HepG2 (cell line): ENCODE measurements around the gene TLNRD1. TPM values are rescaled to one million over a fixed set of nuclear protein-coding genes. Genes with fewer than 3 reads are reported as not detected.

Experiments
- ATAC-seq: fragments of 200-7000 bp; cut with Tn5 transposase; 3 replicates; pipeline ENCODE4 v1.9.1; 2020; ENCODE audit warnings: mild to moderate bottlenecking, moderate library complexity
- BruUV-seq: library from RNA; stranded (reverse); fragments of 400-500 nt; replicated peaks from 2 replicates; lab custom pipeline; 2021; lab: Mats Ljungman, UMichigan
- CTCF ChIA-PET: fragments of 300-600 bp; formaldehyde crosslinking; extraction: SDS; loops from one replicate; lab custom pipeline; 2021; ENCODE audit warnings: low total read pairs, inconsistent platforms, low intra/inter-chr PET ratio; lab: Yijun Ruan, JAX
- POLR2A ChIA-PET: fragments of 350-600 bp; sonication (Branson Sonifier 250); formaldehyde crosslinking; loops from one replicate; lab custom pipeline; 2020; ENCODE audit warnings: antibody characterized with exemption, inconsistent platforms; lab: Yijun Ruan, JAX
- DNase-seq: peaks from one replicate; pipeline ENCODE4 v3.0.0-alpha.2; 2015; ENCODE audit warnings: low spot score
- FAIRE-seq: peaks from 3 replicates; lab custom pipeline; 2011; peaks lifted over from hg19 to GRCh38; lab: Jason Lieb, UNC
- H2AFZ ChIP-seq: one replicate; pipeline ENCODE4 v1.6.1; 2011; ENCODE audit warnings: low read length, inconsistent platforms
- H3K27ac ChIP-seq: fragments of 300-600 bp; 3 replicates; pipeline ENCODE4 v1.8.0; 2011; ENCODE audit warnings: mixed run types, mild to moderate bottlenecking, mixed read lengths, low read length, inconsistent platforms; ENCODE audit not compliant: insufficient read depth; ENCODE audit errors: extremely low read length
- H3K27me3 ChIP-seq, 2 experiments: fragments of 200-600 bp in 1 of 2; 2 replicates in 1 of 2; 3 replicates in 1 of 2; pipeline versions ENCODE4 v1.6.0 to v1.8.0; 2011; ENCODE audit warnings: low read length in 2 of 2, mild to moderate bottlenecking in 2 of 2, moderate library complexity in 2 of 2, inconsistent platforms in 1 of 2; ENCODE audit not compliant: insufficient read depth in 2 of 2, control insufficient read depth in 1 of 2
- H3K36me3 ChIP-seq, 2 experiments: fragments of 200-600 bp in 1 of 2; replicated peaks in 1 of 2; 2 replicates in 1 of 2; 3 replicates in 1 of 2; pipeline versions ENCODE4 v1.5.1 to v1.8.0; 2011; ENCODE audit warnings: low read length in 2 of 2, inconsistent platforms in 1 of 2; ENCODE audit not compliant: insufficient read depth in 2 of 2, control insufficient read depth in 1 of 2
- H3K4me1 ChIP-seq: 2 replicates; pipeline ENCODE4 v1.5.1; 2012; ENCODE audit warnings: low read length, inconsistent platforms; ENCODE audit not compliant: insufficient read depth
- H3K4me2 ChIP-seq: 2 replicates; pipeline ENCODE4 v1.6.0; 2011; ENCODE audit warnings: low read depth, low read length, inconsistent platforms
- H3K4me3 ChIP-seq, 3 experiments: fragments of 200-600 bp in 1 of 3; sonication (generic), shearing (Covaris generic) in 1 of 3; replicated peaks in 1 of 3; 2 replicates each; pipeline ENCODE4 v1.5.1; 2011 to 2016; ENCODE audit warnings: low read length in 3 of 3, inconsistent platforms in 2 of 3, low read depth in 2 of 3, mild to moderate bottlenecking in 2 of 3, control low read depth in 1 of 3, mixed read lengths in 1 of 3; ENCODE audit not compliant: insufficient read depth in 1 of 3
- H3K79me2 ChIP-seq: one replicate; pipeline ENCODE4 v1.6.1; 2011; ENCODE audit warnings: low read length, inconsistent platforms; ENCODE audit not compliant: insufficient read depth
- H3K9ac ChIP-seq: 2 replicates; pipeline ENCODE4 v1.6.0; 2011; ENCODE audit warnings: mild to moderate bottlenecking, low read depth, low read length, inconsistent platforms; ENCODE audit not compliant: insufficient read depth
- H3K9me3 ChIP-seq: 2 replicates; pipeline ENCODE4 v1.5.1; 2012; ENCODE audit warnings: mild to moderate bottlenecking, low read length
- H4K20me1 ChIP-seq: 2 replicates; pipeline ENCODE4 v1.6.0; 2011; ENCODE audit warnings: inconsistent platforms, mild to moderate bottlenecking, low read length, moderate library complexity; ENCODE audit not compliant: insufficient read depth
- ATAD3A ChIP-seq: sonication (generic); formaldehyde crosslinking; IDR thresholded peaks from 2 replicates; pipeline ENCODE4 v1.4.0; 2020; ENCODE audit warnings: missing genetic modification reagents
- ATF1 ChIP-seq: IDR thresholded peaks from 2 replicates; pipeline ENCODE4 v1.6.1; 2016; ENCODE audit warnings: mild to moderate bottlenecking, control low read depth
- ATM ChIP-seq: fragments of 450-650 bp; IDR thresholded peaks from 2 replicates; pipeline ENCODE4 v1.7.1; 2017; ENCODE audit warnings: mild to moderate bottlenecking, borderline replicate concordance
- ATRX ChIP-seq: sonication (generic); formaldehyde crosslinking; IDR thresholded peaks from 2 replicates; pipeline ENCODE4 v1.4.0; 2020; ENCODE audit warnings: missing genetic modification reagents, borderline replicate concordance
- FOXJ3 ChIP-seq: sonication (generic); formaldehyde crosslinking; IDR thresholded peaks from 2 replicates; pipeline ENCODE4 v1.4.0; 2020; ENCODE audit warnings: missing genetic modification reagents, mild to moderate bottlenecking, borderline replicate concordance
- FOXO1 ChIP-seq: sonication (generic); formaldehyde crosslinking; IDR thresholded peaks from 2 replicates; pipeline ENCODE4 v1.4.0; 2020; ENCODE audit warnings: missing genetic modification reagents
- GFI1 ChIP-seq: sonication (generic); formaldehyde crosslinking; IDR thresholded peaks from 2 replicates; pipeline ENCODE4 v1.5.0; 2020; ENCODE audit warnings: missing genetic modification reagents, mild to moderate bottlenecking, borderline replicate concordance
- GMEB1 ChIP-seq: sonication (generic); formaldehyde crosslinking; IDR thresholded peaks from 2 replicates; pipeline ENCODE4 v1.5.1; 2020; ENCODE audit warnings: missing genetic modification reagents, mild to moderate bottlenecking, borderline replicate concordance
- KDM4B ChIP-seq: sonication (generic); formaldehyde crosslinking; IDR thresholded peaks from 2 replicates; pipeline ENCODE4 v1.4.0; 2020; ENCODE audit warnings: missing genetic modification reagents
- KDM5B ChIP-seq: sonication (generic); formaldehyde crosslinking; IDR thresholded peaks from 2 replicates; pipeline ENCODE4 v1.4.0; 2020; ENCODE audit warnings: missing genetic modification reagents, mild to moderate bottlenecking, borderline replicate concordance
- MIER2 ChIP-seq: IDR thresholded peaks from 2 replicates; pipeline ENCODE4 v1.6.1; 2016; ENCODE audit warnings: missing biosample characterization, missing genetic modification reagents
- NCOA5 ChIP-seq: sonication (generic); formaldehyde crosslinking; IDR thresholded peaks from 2 replicates; pipeline ENCODE4 v1.4.0; 2020; ENCODE audit warnings: missing genetic modification reagents
- NFE2L2 ChIP-seq: fragments of 150-350 bp; IDR thresholded peaks from 2 replicates; pipeline ENCODE4 v1.6.1; 2014; ENCODE audit warnings: low read length
- RARA ChIP-seq: IDR thresholded peaks from 2 replicates; pipeline ENCODE4 v1.6.1; 2016; ENCODE audit warnings: missing genetic modification reagents, missing compliant biosample characterization
- SSRP1 ChIP-seq: IDR thresholded peaks from 2 replicates; pipeline ENCODE4 v1.6.1; 2016; ENCODE audit warnings: control low read depth
- TBX3 ChIP-seq: fragments of 450-650 bp; IDR thresholded peaks from 2 replicates; pipeline ENCODE4 v1.6.1; 2017; ENCODE audit warnings: antibody characterized with exemption, mild to moderate bottlenecking, inconsistent platforms, borderline replicate concordance
- ZMYM2 ChIP-seq: sonication (generic); formaldehyde crosslinking; IDR thresholded peaks from 2 replicates; pipeline ENCODE4 v1.8.0; 2022; ENCODE audit warnings: mild to moderate bottlenecking, missing genetic modification reagents
- ZMYM3 ChIP-seq: sonication (generic); formaldehyde crosslinking; IDR thresholded peaks from 2 replicates; pipeline ENCODE4 v1.5.1; 2020; ENCODE audit warnings: mild to moderate bottlenecking, missing genetic modification reagents
- ZNF207 ChIP-seq: fragments of 450-650 bp; IDR thresholded peaks from 2 replicates; pipeline ENCODE4 v1.6.1; 2016; ENCODE audit warnings: antibody characterized with exemption, borderline replicate concordance
- ZNF230 ChIP-seq: sonication (generic); formaldehyde crosslinking; IDR thresholded peaks from 2 replicates; pipeline ENCODE4 v1.4.0; 2020; ENCODE audit warnings: mild to moderate bottlenecking, missing genetic modification reagents
- ZNF234 ChIP-seq: sonication (generic); formaldehyde crosslinking; conservative IDR thresholded peaks from 2 replicates; pipeline ENCODE4 v1.5.1; 2020; ENCODE audit warnings: mild to moderate bottlenecking, missing genetic modification reagents
- ZNF263 ChIP-seq: sonication (generic); formaldehyde crosslinking; IDR thresholded peaks from 2 replicates; pipeline ENCODE4 v1.4.0; 2020; ENCODE audit warnings: missing genetic modification reagents
- ZNF33B ChIP-seq: sonication (generic); formaldehyde crosslinking; IDR thresholded peaks from 2 replicates; pipeline ENCODE4 v1.5.1; 2020; ENCODE audit warnings: mild to moderate bottlenecking, missing genetic modification reagents
- ZNF570 ChIP-seq: sonication (generic); formaldehyde crosslinking; IDR thresholded peaks from 2 replicates; pipeline ENCODE4 v1.4.0; 2020; ENCODE audit warnings: mild to moderate bottlenecking, missing genetic modification reagents, borderline replicate concordance
- ZNF746 ChIP-seq: sonication (generic); formaldehyde crosslinking; IDR thresholded peaks from 2 replicates; pipeline ENCODE4 v1.8.0; 2022; ENCODE audit warnings: mild to moderate bottlenecking, missing genetic modification reagents
- WGBS: methylation state at CpG from one replicate; pipeline ENCODE4 v1.1.6; 2017; ENCODE audit warnings: low lambda C conversion rate; 5-methylcytosine and 5-hydroxymethylcytosine counted together
- in situ Hi-C: cut with HindIII; loops from 2 replicates; pipeline ENCODE4 v1.10.0; 2017; ENCODE audit warnings: low pct_unique_long_range_greater_than_20kb; ENCODE audit not compliant: extremely low pct_ligation_motif_present
- intact Hi-C: fragments of 100-400 bp; cut with micrococcal nuclease; formaldehyde crosslinking; loops from one replicate; pipeline ENCODE4 v1.10.0; 2022; ENCODE audit not compliant: unreplicated experiment
- polyA plus RNA-seq, 8 experiments: library from polyadenylated mRNA; depleted of rRNA in 3 of 8; stranded (reverse) in 7 of 8; unstranded in 1 of 8; fragments of >200 nt; fragmentation: Illumina TruSeq in 4 of 8; extraction: Trizol in 4 of 8; gene quantifications; 2 replicates each; pipeline versions ENCODE4 v1.2.1 to v1.2.3, GENCODE V29; 2011 to 2016; ENCODE audit warnings: low read depth in 4 of 8, missing spikeins in 1 of 8, mixed read lengths in 1 of 8; ENCODE audit not compliant: insufficient read depth in 1 of 8
- total RNA-seq, 5 experiments: library from RNA; depleted of rRNA; stranded (reverse); fragments of >200 nt; fragmentation: Illumina TruSeq; extraction: Trizol; gene quantifications; 2 replicates each; pipeline ENCODE4 v1.2.3, GENCODE V29; 2016; ENCODE audit warnings: low read depth in 1 of 5

The TLNRD1 gene
- total and polyA plus RNA-seq, 2 of the 13 experiments (the other 11 are each of a cell fraction or from before 2014, with no cell fraction given) = 3.4 to 5.3 TPM

- CTCF ChIA-PET = no interaction called here
- FAIRE-seq (peak; percentile 59), ATAC-seq (peak; percentile 98), DNase-seq (peak; percentile 88)
- H3K9ac ChIP-seq = peak within 1 kb of the TSS; percentile 87
- POLR2A ChIA-PET = interaction anchor here (1.0 to 2.3 kb wide), 4 partner anchors 9 to 150 kb away, joined by 3 to 10 read pairs (median 3); partner anchors contain the start of gene TLNRD1
- TSS peak; percentile 98 for BruUV-seq
- H3K27me3 ChIP-seq = no peaks in the 10 kb centered on the region; a peak in 1 of 5 replicates
- no peaks in the 10 kb centered on the region for H3K9me3 ChIP-seq
- in situ Hi-C loops (no loop called here), intact Hi-C loops (no loop called here)
- peaks cover 2% of the 10 kb centered on the region; the same call in 1 of the 2 replicates for H4K20me1 ChIP-seq
- H3K27ac ChIP-seq = peak within 1 kb of the TSS; percentile 80
- H3K4me1 ChIP-seq = peaks cover 41% of the 10 kb centered on the region
- H3K79me2 ChIP-seq = peaks cover 43% of the 10 kb centered on the region
- peak within 1 kb of the TSS; percentile 86 to 99 (median 95) for H3K4me3 ChIP-seq
- peak within 1 kb of the TSS; percentile 86 for H2AFZ ChIP-seq
- 0 out of 5 replicates have a peak, but pooled peaks cover 0 to 4% of the 10 kb centered on the region in 2 experiments for H3K36me3 ChIP-seq
- peak within 1 kb of the TSS; percentile 93 for H3K4me2 ChIP-seq
- 1% methylated on average over 23 of the region's 63 CpGs for WGBS
- TF ChIP-seq ATAD3A (CRISPR knock-in tag) (no peak), SSRP1 (CRISPR knock-in tag) (no peak), FOXO1 (CRISPR knock-in tag) (peak; percentile 70), ATF1 (no peak), NCOA5 (CRISPR knock-in tag) (no peak), KDM5B (peak; percentile 90; the same call in 1 of the 2 replicates), ZMYM2 (CRISPR knock-in tag) (no peak), ATRX (CRISPR knock-in tag) (no peak), KDM4B (CRISPR knock-in tag) (peak; percentile 48; the same call in 1 of the 2 replicates), ZNF230 (CRISPR knock-in tag) (peak; percentile 90; the same call in 1 of the 2 replicates), ZNF263 (CRISPR knock-in tag) (0 out of 2 replicates have a peak, but pooled peaks have one; percentile 9), ZNF570 (CRISPR knock-in tag) (no peak), ZNF207 (no peak), TBX3 (no peak), ZNF746 (no peak), ZNF33B (CRISPR knock-in tag) (no peak), RARA (CRISPR knock-in tag) (0 out of 2 replicates have a peak, but pooled peaks have one; percentile 8), ZMYM3 (CRISPR knock-in tag) (no peak), ZNF234 (CRISPR knock-in tag) (no peak), GMEB1 (CRISPR knock-in tag) (peak; percentile 67), FOXJ3 (no peak), ATM (no peak), GFI1 (no peak; the same call in 1 of the 2 replicates), MIER2 (CRISPR knock-in tag) (peak; percentile 29; the same call in 1 of the 2 replicates), NFE2L2 (no peak)
These were observed 10.9 kb upstream of the TLNRD1 start, which contains the start of gene MESD for GRCh38 chr15:80989518-80990478. Gene MESD (minus strand): TSS chr15:80989819. CDS start chr15:80989791, 28 bp downstream.
